ENCODE results near the gene CKAP4.

CKAP4 gene

DNA sequence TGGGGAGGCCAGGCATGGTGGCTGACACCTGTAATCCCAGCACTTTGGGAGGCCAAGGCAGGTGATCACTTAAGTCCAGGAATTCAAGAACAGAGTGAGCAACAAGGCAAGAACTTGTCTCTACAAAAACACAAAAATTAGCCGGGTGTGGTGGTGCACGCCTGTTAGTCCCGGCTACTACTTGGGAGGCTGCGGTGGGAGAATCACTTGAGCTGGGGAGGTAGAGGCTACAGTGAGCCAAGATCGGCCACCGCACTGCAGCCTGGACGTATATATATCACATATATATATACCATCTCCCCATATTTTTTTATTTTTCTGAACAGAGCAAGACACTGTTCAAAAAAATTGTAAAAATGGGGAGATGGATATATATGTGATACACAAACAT, 19.5 kb downstream of the CKAP4 start:
- Histone ChIP-seq H3K4me2 (ENCODE audit: low read depth, low read length, poor library complexity, severe bottlenecking) (no peak overlapping the region), H3K27ac (ENCODE audit: low read depth, low read length) (no peak overlapping the region), H3F3A (ENCODE audit: insufficient read depth) (no peaks in the 10 kb centered on the region), H3K9me3 (ENCODE audit: insufficient read depth, low read length) (no peaks in the 10 kb centered on the region), H4K20me1 (ENCODE audit: low read depth, low read length) (no peaks in the 10 kb centered on the region), H3K79me2 (ENCODE audit: insufficient read depth, low read length) (no peaks in the 10 kb centered on the region), H3K36me3 (ENCODE audit: low read length) (no peaks in the 10 kb centered on the region), H2AFZ (ENCODE audit: low read depth, low read length, severe bottlenecking) (no peak overlapping the region), H3K4me3 (ENCODE audit: insufficient read depth, low read length, poor library complexity, severe bottlenecking) (no peak overlapping the region), H3K27me3 (ENCODE audit: low read length) (no peaks in the 10 kb centered on the region), H3K9ac (ENCODE audit: low read length) (no peak overlapping the region), H3K9me2 (replicated peaks; ENCODE audit: insufficient read depth, low read length) (no peaks in the 10 kb centered on the region)
- TF ChIP-seq EZH2phosphoT487 (conservative IDR thresholded peaks at IDR 0.05; ENCODE audit: low read length) = no peak
- TF ChIP-seq, protein P1, sequence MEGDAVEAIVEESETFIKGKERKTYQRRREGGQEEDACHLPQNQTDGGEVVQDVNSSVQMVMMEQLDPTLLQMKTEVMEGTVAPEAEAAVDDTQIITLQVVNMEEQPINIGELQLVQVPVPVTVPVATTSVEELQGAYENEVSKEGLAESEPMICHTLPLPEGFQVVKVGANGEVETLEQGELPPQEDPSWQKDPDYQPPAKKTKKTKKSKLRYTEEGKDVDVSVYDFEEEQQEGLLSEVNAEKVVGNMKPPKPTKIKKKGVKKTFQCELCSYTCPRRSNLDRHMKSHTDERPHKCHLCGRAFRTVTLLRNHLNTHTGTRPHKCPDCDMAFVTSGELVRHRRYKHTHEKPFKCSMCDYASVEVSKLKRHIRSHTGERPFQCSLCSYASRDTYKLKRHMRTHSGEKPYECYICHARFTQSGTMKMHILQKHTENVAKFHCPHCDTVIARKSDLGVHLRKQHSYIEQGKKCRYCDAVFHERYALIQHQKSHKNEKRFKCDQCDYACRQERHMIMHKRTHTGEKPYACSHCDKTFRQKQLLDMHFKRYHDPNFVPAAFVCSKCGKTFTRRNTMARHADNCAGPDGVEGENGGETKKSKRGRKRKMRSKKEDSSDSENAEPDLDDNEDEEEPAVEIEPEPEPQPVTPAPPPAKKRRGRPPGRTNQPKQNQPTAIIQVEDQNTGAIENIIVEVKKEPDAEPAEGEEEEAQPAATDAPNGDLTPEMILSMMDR (IDR thresholded peaks at IDR 0.05; ENCODE audit: insufficient read depth, low read length, poor library complexity, severe bottlenecking) = no peak

DNA sequence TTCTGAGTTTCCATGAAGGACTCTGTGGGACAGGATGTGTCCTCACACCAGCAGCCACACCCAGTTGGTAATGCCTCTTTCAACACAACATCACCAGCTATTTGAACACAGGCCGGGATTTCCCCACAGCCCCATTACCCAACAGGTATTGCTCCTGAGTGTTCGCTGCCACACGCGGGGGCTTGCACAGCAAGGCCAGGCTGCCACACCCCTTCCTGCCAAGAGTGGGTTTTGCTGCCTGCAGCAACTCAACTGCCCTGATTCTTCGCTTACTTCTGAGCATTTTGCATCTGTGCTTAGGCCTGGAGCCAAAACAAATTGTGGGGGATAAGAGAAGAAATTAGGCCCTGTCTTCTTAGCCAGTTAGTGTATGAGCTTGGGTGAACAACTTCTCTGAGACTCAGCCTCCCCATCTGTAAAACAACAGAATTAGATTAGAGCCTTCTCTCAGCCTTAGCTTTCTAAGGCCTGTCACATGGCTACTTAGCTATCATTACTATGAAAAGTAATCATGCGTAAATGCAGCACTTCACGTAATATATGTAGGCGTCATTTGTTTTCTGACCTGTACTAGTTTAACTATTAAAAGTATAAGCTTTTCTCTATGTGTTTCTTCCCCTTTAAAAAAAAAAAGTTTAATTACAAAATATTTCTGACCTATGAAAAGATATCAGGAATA, 20.0 kb downstream of the CKAP4 start:
- H3K4me3 ChIP-seq (ENCODE audit: insufficient read depth, low read length, poor library complexity, severe bottlenecking) = no peak overlapping the region
- H3K9ac ChIP-seq (ENCODE audit: low read length) = no peak overlapping the region
- no peaks in the 10 kb centered on the region for H3K27me3 ChIP-seq (ENCODE audit: low read length)
- H2AFZ ChIP-seq (ENCODE audit: low read depth, low read length, severe bottlenecking) = no peak overlapping the region
- TF ChIP-seq, protein P1 (IDR thresholded peaks at IDR 0.05; ENCODE audit: insufficient read depth, low read length, poor library complexity, severe bottlenecking) = no peak
- no peak for TF ChIP-seq EZH2phosphoT487 (conservative IDR thresholded peaks at IDR 0.05; ENCODE audit: low read length)
- no peaks in the 10 kb centered on the region for H3K79me2 ChIP-seq (ENCODE audit: insufficient read depth, low read length)
- no peak overlapping the region for H3K4me2 ChIP-seq (ENCODE audit: low read depth, low read length, poor library complexity, severe bottlenecking)
- no peaks in the 10 kb centered on the region for H4K20me1 ChIP-seq (ENCODE audit: low read depth, low read length)
- no peaks in the 10 kb centered on the region for H3F3A ChIP-seq (ENCODE audit: insufficient read depth)
- H3K9me2 ChIP-seq (replicated peaks; ENCODE audit: insufficient read depth, low read length) = no peaks in the 10 kb centered on the region
- no peaks in the 10 kb centered on the region for H3K36me3 ChIP-seq (ENCODE audit: low read length)
- no peaks in the 10 kb centered on the region for H3K9me3 ChIP-seq (ENCODE audit: insufficient read depth, low read length)
- H3K27ac ChIP-seq (ENCODE audit: low read depth, low read length) = no peak overlapping the region

DNA sequence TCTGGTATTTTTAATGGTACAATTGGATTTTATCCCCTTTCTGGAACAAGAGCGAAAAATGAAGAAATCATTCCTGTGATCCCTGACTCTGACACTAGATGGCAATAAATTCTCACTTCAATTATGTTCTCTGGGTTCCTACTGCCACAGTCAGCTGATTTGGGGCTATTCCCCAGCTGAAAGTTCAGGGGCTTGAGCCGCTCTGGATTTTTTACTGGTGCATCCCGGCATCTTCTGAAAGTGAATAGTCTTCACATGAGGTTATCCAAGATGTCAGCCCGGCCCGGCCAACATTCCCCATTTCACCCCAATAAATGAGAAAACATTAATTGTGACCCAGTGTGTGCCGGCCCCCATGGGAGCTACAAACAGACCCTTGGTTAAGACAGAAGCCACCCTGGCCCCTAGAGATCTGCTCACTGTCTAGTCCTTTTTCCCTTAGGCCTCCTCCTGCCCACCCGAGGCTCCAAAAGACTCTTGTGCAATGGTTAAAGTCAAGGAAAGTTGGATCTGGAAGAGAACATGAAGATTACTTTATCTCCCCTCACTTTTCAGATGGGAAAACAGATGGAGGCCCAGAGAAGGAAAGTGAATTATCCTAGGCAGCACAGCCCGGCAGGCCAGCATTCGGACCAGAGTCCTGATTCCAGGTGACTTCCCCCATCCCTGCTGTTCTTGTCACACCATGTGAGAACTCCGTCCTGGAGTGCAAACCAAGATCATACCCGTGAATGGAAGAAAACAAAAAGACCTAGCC, 20.8 kb downstream of the CKAP4 start:
- H3K9me2 ChIP-seq (replicated peaks; ENCODE audit: insufficient read depth, low read length) = no peaks in the 10 kb centered on the region
- H3K9me3 ChIP-seq (ENCODE audit: insufficient read depth, low read length) = no peaks in the 10 kb centered on the region
- no peak overlapping the region for H3K27ac ChIP-seq (ENCODE audit: low read depth, low read length)
- no peaks in the 10 kb centered on the region for H3K36me3 ChIP-seq (ENCODE audit: low read length)
- no peaks in the 10 kb centered on the region for H3K27me3 ChIP-seq (ENCODE audit: low read length)
- no peak overlapping the region for H3K9ac ChIP-seq (ENCODE audit: low read length)
- no peak overlapping the region for H3K4me3 ChIP-seq (ENCODE audit: insufficient read depth, low read length, poor library complexity, severe bottlenecking)
- no peak overlapping the region for H3K4me2 ChIP-seq (ENCODE audit: low read depth, low read length, poor library complexity, severe bottlenecking)
- H4K20me1 ChIP-seq (ENCODE audit: low read depth, low read length) = no peaks in the 10 kb centered on the region
- no peaks in the 10 kb centered on the region for H3F3A ChIP-seq (ENCODE audit: insufficient read depth)
- no peaks in the 10 kb centered on the region for H3K79me2 ChIP-seq (ENCODE audit: insufficient read depth, low read length)
- TF ChIP-seq EZH2phosphoT487 (conservative IDR thresholded peaks at IDR 0.05; ENCODE audit: low read length) = no peak
- TF ChIP-seq, protein P1 (IDR thresholded peaks at IDR 0.05; ENCODE audit: insufficient read depth, low read length, poor library complexity, severe bottlenecking) = peak; percentile 19
- no peak overlapping the region for H2AFZ ChIP-seq (ENCODE audit: low read depth, low read length, severe bottlenecking)

All from SU-DHL-6 (cell line).